Measurements from ENCODE around the gene CTSF.

Gene CTSF

GRCh38 chr11:66532784-66533183, 35.6 kb downstream of the CTSF start:
- DNase-seq (ENCODE audit: low read depth): no peak

GRCh38 chr11:66531841-66532240, 36.6 kb downstream of the CTSF start:
- no peak for DNase-seq (ENCODE audit: low read depth)

- no peak for DNase-seq (ENCODE audit: low read depth)
Measured at GRCh38 chr11:66530927-66531709, 37.3 kb downstream of the CTSF start.

- DNase-seq (ENCODE audit: low read depth): no peak
Measured at GRCh38 chr11:66529655-66530054, 38.8 kb downstream of the CTSF start.

GRCh38 chr11:66529069-66529468, 39.3 kb downstream of the CTSF start:
- DNase-seq (ENCODE audit: low read depth): no peak

GRCh38 chr11:66524304-66525040, 43.9 kb downstream of the CTSF start:
- DNase-seq (ENCODE audit: low read depth): no peak

- no peak for DNase-seq (ENCODE audit: low read depth)
Measured at GRCh38 chr11:66523611-66524010, 44.8 kb downstream of the CTSF start.
